OCI-LY1 (cell line): ENCODE measurements around the gene C6orf62.
"Not testable (repeated sequence)": the region's sequence is repeated elsewhere in the genome, so short reads cannot be mapped to it uniquely, and the experiment has no call there.

Experiments
- H2AFZ ChIP-seq: fragments of 200-600 bp; sonication (generic), shearing (Covaris generic); 2 replicates; pipeline ENCODE4 v1.6.0; 2014; ENCODE audit warnings: antibody characterized with exemption, mild to moderate bottlenecking, low read length
- H3F3A ChIP-seq: fragments of 200-600 bp; sonication (generic), shearing (Covaris generic); 2 replicates; pipeline ENCODE4 v1.6.0; 2014; ENCODE audit warnings: mild to moderate bottlenecking, antibody characterized with exemption, low read length, moderate library complexity; ENCODE audit not compliant: insufficient read depth
- H3K27ac ChIP-seq: fragments of 200-600 bp; sonication (generic); 2 replicates; pipeline ENCODE4 v1.5.1; 2014; ENCODE audit warnings: low read length, mixed run types, mild to moderate bottlenecking, low read depth; ENCODE audit not compliant: poor library complexity, severe bottlenecking
- H3K27me3 ChIP-seq: fragments of 200-600 bp; sonication (generic); 2 replicates; pipeline ENCODE4 v1.6.0; 2014; ENCODE audit warnings: antibody characterized with exemption, mild to moderate bottlenecking, low read length, moderate library complexity; ENCODE audit not compliant: insufficient read depth
- H3K36me3 ChIP-seq: fragments of 200-600 bp; sonication (generic); 2 replicates; pipeline ENCODE4 v1.6.1; 2014; ENCODE audit warnings: mild to moderate bottlenecking, antibody characterized with exemption, low read length, moderate library complexity, mixed read lengths; ENCODE audit not compliant: insufficient read depth
- H3K4me1 ChIP-seq: fragments of 200-600 bp; sonication (generic); 2 replicates; pipeline ENCODE4 v1.5.1; 2014; ENCODE audit warnings: mild to moderate bottlenecking, low read length, moderate library complexity; ENCODE audit not compliant: insufficient read depth, severe bottlenecking
- H3K4me2 ChIP-seq: fragments of 200-600 bp; sonication (generic), shearing (Covaris generic); 2 replicates; pipeline ENCODE4 v1.6.1; 2014; ENCODE audit warnings: low read length
- H3K4me3 ChIP-seq: fragments of 200-600 bp; sonication (generic); 2 replicates; pipeline ENCODE4 v1.5.1; 2014; ENCODE audit warnings: low read length, low read depth, mild to moderate bottlenecking, mixed read lengths; ENCODE audit not compliant: poor library complexity, severe bottlenecking
- H3K79me2 ChIP-seq: fragments of 200-600 bp; shearing (Covaris generic); 2 replicates; pipeline ENCODE4 v1.6.1; 2016; ENCODE audit warnings: mixed run types, low read length, mixed read lengths; ENCODE audit not compliant: insufficient read depth
- H3K9ac ChIP-seq: fragments of 200-600 bp; sonication (generic), shearing (Covaris generic); 2 replicates; pipeline ENCODE4 v1.6.1; 2014; ENCODE audit warnings: mild to moderate bottlenecking, low read length, mixed read lengths
- H3K9me2 ChIP-seq: fragments of 200-600 bp; sonication (generic), shearing (Covaris generic); 2 replicates; pipeline ENCODE4 v1.6.1; 2014; ENCODE audit warnings: low read depth, mild to moderate bottlenecking, low read length, mixed read lengths
- H3K9me3 ChIP-seq: fragments of 200-600 bp; shearing (Covaris generic); 2 replicates; pipeline ENCODE4 v1.6.1; 2014; ENCODE audit warnings: low read length, mixed read lengths
- H4K20me1 ChIP-seq: fragments of 200-600 bp; sonication (generic), shearing (Covaris generic); 2 replicates; pipeline ENCODE4 v1.6.0; 2016; ENCODE audit warnings: mild to moderate bottlenecking, low read length; ENCODE audit not compliant: insufficient read depth
- EZH2 ChIP-seq: fragments of 200-600 bp; sonication (generic), shearing (Covaris generic); IDR thresholded peaks from 2 replicates; pipeline ENCODE4 v1.8.0; 2017; ENCODE audit warnings: borderline replicate concordance, mixed run types, mild to moderate bottlenecking, antibody characterized with exemption, low read length, moderate library complexity, mixed read lengths
- TF ChIP-seq, protein P1 (sequence below): fragments of 200-600 bp; sonication (generic), shearing (Covaris generic); IDR thresholded peaks from 2 replicates; pipeline ENCODE4 v1.5.1; 2017; ENCODE audit warnings: mild to moderate bottlenecking, antibody characterized with exemption, low read length, moderate library complexity, mixed read lengths

The C6orf62 gene

DNA sequence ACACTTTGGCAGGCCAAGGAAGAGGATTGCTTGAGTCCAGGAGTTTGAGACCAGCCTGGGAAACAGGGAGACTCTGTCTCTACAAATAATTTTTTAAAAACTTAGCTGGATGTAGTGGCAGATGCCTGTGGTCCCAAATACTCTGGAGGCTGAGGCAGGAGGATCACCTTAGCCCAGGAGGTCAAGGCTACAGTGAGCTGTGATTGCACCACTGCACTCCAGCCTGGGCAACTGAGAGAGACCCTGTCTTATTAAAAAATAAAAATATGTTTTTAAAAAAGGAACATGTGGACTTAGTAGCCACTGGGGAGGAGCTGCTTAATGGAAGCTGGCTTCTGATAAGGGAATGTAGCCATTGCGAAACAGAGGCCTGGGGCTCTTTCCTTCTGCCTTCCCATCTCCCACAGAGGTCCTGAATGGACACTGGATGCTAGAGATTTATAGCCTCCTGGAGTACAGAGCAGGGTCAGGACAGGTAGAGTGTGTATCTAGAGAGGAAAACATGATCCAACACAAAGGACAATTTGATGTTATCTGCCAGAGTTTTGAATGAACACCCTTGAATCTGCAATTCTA is 34.1 kb upstream of the C6orf62 start:
- Histone ChIP-seq H3K27ac (no peak overlapping the region), H3K9me3 (peaks cover 28% of the 10 kb centered on the region), H3K9me2 (no peaks in the 10 kb centered on the region), H3K4me1 (no peaks in the 10 kb centered on the region), H4K20me1 (no peaks in the 10 kb centered on the region), H3K79me2 (no peaks in the 10 kb centered on the region), H3K4me2 (no peak overlapping the region), H3K36me3 (peaks cover 3% of the 10 kb centered on the region; the same call in 1 of the 2 replicates), H3K9ac (no peak overlapping the region), H3K4me3 (no peak overlapping the region), H2AFZ (no peak overlapping the region), H3F3A (no peaks in the 10 kb centered on the region), H3K27me3 (no peaks in the 10 kb centered on the region; the same call in 1 of the 2 replicates)
- TF ChIP-seq, protein P1, sequence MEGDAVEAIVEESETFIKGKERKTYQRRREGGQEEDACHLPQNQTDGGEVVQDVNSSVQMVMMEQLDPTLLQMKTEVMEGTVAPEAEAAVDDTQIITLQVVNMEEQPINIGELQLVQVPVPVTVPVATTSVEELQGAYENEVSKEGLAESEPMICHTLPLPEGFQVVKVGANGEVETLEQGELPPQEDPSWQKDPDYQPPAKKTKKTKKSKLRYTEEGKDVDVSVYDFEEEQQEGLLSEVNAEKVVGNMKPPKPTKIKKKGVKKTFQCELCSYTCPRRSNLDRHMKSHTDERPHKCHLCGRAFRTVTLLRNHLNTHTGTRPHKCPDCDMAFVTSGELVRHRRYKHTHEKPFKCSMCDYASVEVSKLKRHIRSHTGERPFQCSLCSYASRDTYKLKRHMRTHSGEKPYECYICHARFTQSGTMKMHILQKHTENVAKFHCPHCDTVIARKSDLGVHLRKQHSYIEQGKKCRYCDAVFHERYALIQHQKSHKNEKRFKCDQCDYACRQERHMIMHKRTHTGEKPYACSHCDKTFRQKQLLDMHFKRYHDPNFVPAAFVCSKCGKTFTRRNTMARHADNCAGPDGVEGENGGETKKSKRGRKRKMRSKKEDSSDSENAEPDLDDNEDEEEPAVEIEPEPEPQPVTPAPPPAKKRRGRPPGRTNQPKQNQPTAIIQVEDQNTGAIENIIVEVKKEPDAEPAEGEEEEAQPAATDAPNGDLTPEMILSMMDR, result no peak

DNA sequence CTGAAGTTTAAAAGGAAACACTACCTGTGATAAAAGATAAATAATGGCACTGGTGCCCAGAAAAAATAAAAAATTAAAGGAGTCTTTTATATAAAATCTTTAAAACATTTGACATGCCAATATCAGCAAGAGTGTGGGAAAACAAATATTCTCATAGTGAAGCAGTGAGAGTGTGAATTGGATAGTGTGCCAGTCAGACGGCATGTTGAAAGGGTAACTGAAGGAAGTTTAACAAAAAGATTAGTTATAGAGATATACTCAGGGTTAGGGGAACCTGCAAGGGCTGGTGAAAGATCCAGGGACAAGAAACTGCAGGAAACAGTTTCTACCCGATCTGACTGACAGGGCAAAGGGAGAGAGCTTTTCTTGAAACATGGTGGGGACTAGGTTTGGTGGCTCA is 33.5 kb upstream of the C6orf62 start:
- Histone ChIP-seq H3K9me3 (peaks cover 28% of the 10 kb centered on the region), H3K9me2 (no peaks in the 10 kb centered on the region), H2AFZ (no peak overlapping the region), H4K20me1 (no peaks in the 10 kb centered on the region), H3K4me3 (no peak overlapping the region), H3K9ac (no peak overlapping the region), H3K27ac (no peak overlapping the region), H3K36me3 (peaks cover 3% of the 10 kb centered on the region; the same call in 1 of the 2 replicates), H3K27me3 (no peaks in the 10 kb centered on the region; the same call in 1 of the 2 replicates), H3K79me2 (no peaks in the 10 kb centered on the region), H3K4me1 (no peaks in the 10 kb centered on the region), H3F3A (no peaks in the 10 kb centered on the region), H3K4me2 (no peak overlapping the region)
- no peak for TF ChIP-seq EZH2
- TF ChIP-seq, protein P1, result no peak

DNA sequence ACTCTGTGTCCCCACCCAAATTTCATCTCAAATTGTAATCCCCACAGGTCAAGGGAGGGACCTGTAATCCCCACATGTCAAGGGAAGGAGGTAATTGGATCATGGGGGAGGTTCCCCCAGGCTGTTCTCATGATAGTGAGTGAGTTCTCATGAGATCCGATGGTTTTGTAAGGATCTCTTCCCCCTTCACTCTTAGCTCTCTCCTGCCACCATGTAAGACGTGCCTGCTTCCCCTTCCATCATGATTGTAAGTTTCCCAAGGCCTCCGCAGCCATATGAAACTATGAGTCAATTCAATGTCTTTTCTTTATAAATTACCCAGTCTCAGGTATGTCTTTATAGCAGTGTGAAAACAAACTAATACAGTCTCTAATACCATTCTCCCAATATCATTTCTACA is 31.9 kb upstream of the C6orf62 start:
- H3K4me1 ChIP-seq, H3F3A ChIP-seq, H3K4me2 ChIP-seq, H2AFZ ChIP-seq, H3K36me3 ChIP-seq, H3K4me3 ChIP-seq, H3K27ac ChIP-seq, H3K27me3 ChIP-seq, H3K9me2 ChIP-seq, H4K20me1 ChIP-seq, H3K79me2 ChIP-seq, H3K9ac ChIP-seq: not testable (repeated sequence)
- H3K9me3 ChIP-seq, result peaks cover 28% of the 10 kb centered on the region

DNA sequence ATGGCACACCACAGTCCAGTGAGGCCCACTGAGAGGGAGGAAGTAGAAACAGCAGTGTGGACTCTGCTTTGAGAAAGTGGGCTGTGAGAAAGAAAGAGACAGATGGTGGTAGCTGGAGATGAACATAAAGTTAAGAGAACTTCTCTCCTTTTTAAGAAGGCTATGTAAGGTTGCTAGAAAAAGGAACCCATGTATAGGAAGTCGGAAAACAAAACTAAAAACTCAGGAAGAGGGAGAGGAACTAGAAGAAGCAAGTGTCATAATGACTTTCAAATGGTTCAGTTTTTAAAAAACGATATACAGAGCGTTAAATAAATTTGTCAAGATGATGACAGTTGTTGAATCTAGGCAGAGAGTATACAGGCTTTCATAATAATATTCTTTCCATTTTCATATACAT is 30.3 kb upstream of the C6orf62 start:
- no peak overlapping the region for H2AFZ ChIP-seq
- no peaks in the 10 kb centered on the region for H3K79me2 ChIP-seq
- no peak overlapping the region for H3K4me2 ChIP-seq
- H3K36me3 ChIP-seq, result peaks cover 3% of the 10 kb centered on the region; the same call in 1 of the 2 replicates
- H3K27me3 ChIP-seq, result no peaks in the 10 kb centered on the region; the same call in 1 of the 2 replicates
- H3K4me3 ChIP-seq, result no peak overlapping the region
- no peak overlapping the region for H3K9ac ChIP-seq
- no peak overlapping the region for H3K27ac ChIP-seq
- no peaks in the 10 kb centered on the region for H4K20me1 ChIP-seq
- H3K9me2 ChIP-seq, result no peaks in the 10 kb centered on the region
- no peaks in the 10 kb centered on the region for H3K4me1 ChIP-seq
- TF ChIP-seq, protein P1, result no peak
- no peak for TF ChIP-seq EZH2
- H3K9me3 ChIP-seq, result peaks cover 24% of the 10 kb centered on the region
- H3F3A ChIP-seq, result no peaks in the 10 kb centered on the region
